Hepatocyte (in vitro differentiated cells): Measurements from ENCODE around the gene SERPINB1.

ENCODE experiments used
- CTCF ChIP-seq: fragments of 200-600 bp; sonication (generic); IDR thresholded peaks from 2 replicates; pipeline ENCODE4 v1.5.1; 2016; ENCODE audit warnings: antibody characterized with exemption, mild to moderate bottlenecking; ENCODE audit not compliant: poor library complexity
- EZH2 ChIP-seq: fragments of 200-600 bp; sonication (generic); IDR thresholded peaks from 2 replicates; pipeline ENCODE4 v1.6.1; 2016; ENCODE audit warnings: antibody characterized with exemption, mild to moderate bottlenecking, borderline replicate concordance
- EZH2phosphoT487 ChIP-seq: fragments of 200-600 bp; sonication (generic); IDR thresholded peaks from one replicate; pipeline ENCODE4 v1.6.1; 2018; ENCODE audit warnings: antibody characterized with exemption, mild to moderate bottlenecking, low read depth, moderate library complexity; ENCODE audit not compliant: unreplicated experiment, severe bottlenecking

- TF ChIP-seq CTCF: no peak
- TF ChIP-seq EZH2phosphoT487: no peak
- TF ChIP-seq EZH2: no peak
Measured at GRCh38 chr6:2890976-2891767, 49.5 kb upstream of the SERPINB1 start.
